ENCODE data around the gene GPRIN3. TPM values are rescaled to one million over a fixed set of nuclear protein-coding genes. Genes with fewer than 3 reads are reported as not detected.

The GPRIN3 gene
- total and polyA plus RNA-seq, 2 experiments from 2014 or later = 0.74 to 3.2 TPM

- H3K4me3 Mint-ChIP-seq = no peak overlapping the region
- Histone ChIP-seq H3K27ac (ENCODE audit: low read depth) (no peak overlapping the region), H3K9me2 (ENCODE audit: insufficient read depth) (no peaks in the 10 kb centered on the region), H3K36me3 (ENCODE audit: insufficient read depth) (no peaks in the 10 kb centered on the region), H3K4me3 (no peak overlapping the region), H3K27me3 (ENCODE audit: insufficient read depth) (no peaks in the 10 kb centered on the region), H3F3A (replicated peaks; ENCODE audit: low read depth) (no peaks in the 10 kb centered on the region), H2AFZ (no peak overlapping the region), H3K79me2 (replicated peaks; ENCODE audit: insufficient read depth) (no peaks in the 10 kb centered on the region), H4K20me1 (replicated peaks; ENCODE audit: insufficient read depth) (no peaks in the 10 kb centered on the region), H3K4me2 (no peak overlapping the region), H3K4me1 (ENCODE audit: insufficient read depth) (no peaks in the 10 kb centered on the region)
- no peaks in the 10 kb centered on the region for H3K27me3 Mint-ChIP-seq (ENCODE audit: insufficient read depth, low read depth, poor library complexity)
- no peak for ATAC-seq
- DNase-seq (ENCODE audit: low spot score) = no peak
- H3K4me1 Mint-ChIP-seq = no peaks in the 10 kb centered on the region
- H3K9me3 Mint-ChIP-seq = no peaks in the 10 kb centered on the region
- no peak for TF ChIP-seq EZH2phosphoT487 (IDR thresholded peaks at IDR 0.05; ENCODE audit: unreplicated experiment)
- no peak for TF ChIP-seq POLR2AphosphoS5 (IDR thresholded peaks at IDR 0.05; ENCODE audit: low read depth)
- TF ChIP-seq ZNF114 (CRISPR knock-in tag; IDR thresholded peaks at IDR 0.05) = no peak
- no peak for TF ChIP-seq ZNF462 (CRISPR knock-in tag; IDR thresholded peaks at IDR 0.05)
- no peak for TF ChIP-seq REST (IDR thresholded peaks at IDR 0.05; ENCODE audit: unreplicated experiment)
- no peak for TF ChIP-seq CTCF (conservative IDR thresholded peaks at IDR 0.05; ENCODE audit: low read depth in 2 of 2)
- TF ChIP-seq CREB1 (CRISPR knock-in tag; IDR thresholded peaks at IDR 0.05; ENCODE audit: low read depth) = no peak
- no peak for TF ChIP-seq NANOG (IDR thresholded peaks at IDR 0.05; ENCODE audit: borderline replicate concordance)
- TF ChIP-seq ETS1 (IDR thresholded peaks at IDR 0.05) = no peak
- TF ChIP-seq JUNB (IDR thresholded peaks at IDR 0.05; ENCODE audit: unreplicated experiment) = no peak
- TF ChIP-seq STAT1 (IDR thresholded peaks at IDR 0.05; ENCODE audit: unreplicated experiment) = no peak
- no peak for TF ChIP-seq EZH2 (IDR thresholded peaks at IDR 0.05; ENCODE audit: low read depth, unreplicated experiment)
- no peak for TF ChIP-seq ZNF331 (CRISPR knock-in tag; IDR thresholded peaks at IDR 0.05; ENCODE audit: low read depth)
- no peak overlapping the region for H3K27ac Mint-ChIP-seq
- no peaks in the 10 kb centered on the region for H3K36me3 Mint-ChIP-seq (ENCODE audit: low read depth)
Observed at GRCh38 chr4:89322671-89323070, 15.1 kb upstream of the GPRIN3 start.

All from GM23338 (cell line).